ENCODE results near the gene SNX33. TPM values are rescaled to one million over a fixed set of nuclear protein-coding genes. Genes with fewer than 3 reads are reported as not detected.
"Not testable (repeated sequence)": the region's sequence is repeated elsewhere in the genome, so short reads cannot be mapped to it uniquely, and the experiment has no call there.

Gene SNX33
- total and polyA plus RNA-seq, 9 donors = 11.5 to 21.3 (median 15.1) TPM

DNA sequence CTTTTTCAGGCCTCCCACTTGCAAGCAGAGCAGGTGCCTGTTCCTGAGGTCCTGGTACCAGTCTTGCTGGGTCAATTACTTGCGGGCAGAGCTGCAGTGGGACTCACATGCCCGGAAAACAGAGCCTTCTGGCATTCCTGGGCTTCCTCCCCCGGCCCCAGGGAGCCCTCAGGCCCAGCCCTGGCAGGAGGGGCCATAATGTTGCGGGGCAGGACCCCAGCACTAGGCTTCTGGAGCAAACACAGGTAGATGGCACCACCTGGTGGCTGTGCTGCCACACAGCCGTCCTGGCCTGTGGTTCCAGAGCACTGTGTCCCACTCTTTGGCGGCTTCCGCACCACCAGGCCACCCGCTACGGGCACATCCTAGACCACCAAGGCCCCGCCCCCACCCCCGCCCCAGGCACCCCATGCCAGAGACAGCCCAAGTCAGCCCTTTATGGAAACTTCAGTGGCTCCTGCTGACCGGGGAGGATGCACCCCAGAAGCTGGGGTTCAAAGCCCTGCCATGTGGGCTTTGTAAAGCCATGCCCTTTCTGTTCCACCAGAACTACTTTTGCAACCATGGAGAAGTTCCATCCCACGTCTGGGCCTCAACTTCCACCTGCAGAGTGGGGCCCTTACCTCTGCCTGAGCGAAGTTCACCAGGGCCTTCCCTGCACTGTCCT, 36.1 kb downstream of the SNX33 start:
- peaks cover 11% of the 10 kb centered on the region for H3K4me1 ChIP-seq (ENCODE audit: control insufficient read depth, insufficient read depth, low read length)
- H3K27ac ChIP-seq (ENCODE audit: low read length); H3K4me3 ChIP-seq (ENCODE audit: low read length); H3K27me3 ChIP-seq (ENCODE audit: control insufficient read depth, insufficient read depth, low read length); H3K9me3 ChIP-seq (replicated peaks; ENCODE audit: control insufficient read depth, low read depth, low read length): not testable (repeated sequence)
- H3K36me3 ChIP-seq (ENCODE audit: control insufficient read depth, insufficient read depth, low read length) = peaks cover 88% of the 10 kb centered on the region
- WGBS (ENCODE audit: insufficient coverage) = 17% methylated on average over 13 of the region's 14 CpGs
- DNase-seq = peak; percentile 74

GRCh38 chr15:75684648-75685047, 36.9 kb downstream of the SNX33 start:
- Histone ChIP-seq H3K9me3 (replicated peaks; ENCODE audit: control insufficient read depth, low read depth, low read length) (no peaks in the 10 kb centered on the region), H3K27ac (ENCODE audit: low read length) (no peak overlapping the region), H3K4me1 (ENCODE audit: control insufficient read depth, insufficient read depth, low read length) (peaks cover 11% of the 10 kb centered on the region), H3K27me3 (ENCODE audit: control insufficient read depth, insufficient read depth, low read length) (peaks cover 3% of the 10 kb centered on the region), H3K4me3 (ENCODE audit: low read length) (no peak overlapping the region), H3K36me3 (ENCODE audit: control insufficient read depth, insufficient read depth, low read length) (peaks cover 87% of the 10 kb centered on the region)
- WGBS (ENCODE audit: insufficient coverage) = 75% methylated on average over 8 of the region's 10 CpGs
- DNase-seq = no peak

GRCh38 chr15:75685195-75685594, 37.5 kb downstream of the SNX33 start:
- H3K36me3 ChIP-seq (ENCODE audit: control insufficient read depth, insufficient read depth, low read length) = peaks cover 82% of the 10 kb centered on the region
- H3K27ac ChIP-seq (ENCODE audit: low read length) = no peak overlapping the region
- H3K4me3 ChIP-seq (ENCODE audit: low read length) = no peak overlapping the region
- H3K27me3 ChIP-seq (ENCODE audit: control insufficient read depth, insufficient read depth, low read length) = peaks cover 3% of the 10 kb centered on the region
- WGBS (ENCODE audit: insufficient coverage) = 73% methylated on average over 10 of the region's 12 CpGs
- no peak for DNase-seq
- no peaks in the 10 kb centered on the region for H3K9me3 ChIP-seq (replicated peaks; ENCODE audit: control insufficient read depth, low read depth, low read length)
- H3K4me1 ChIP-seq (ENCODE audit: control insufficient read depth, insufficient read depth, low read length) = peaks cover 11% of the 10 kb centered on the region

GRCh38 chr15:75686212-75686642, 38.5 kb downstream of the SNX33 start:
- not testable (repeated sequence) for H3K9me3 ChIP-seq (replicated peaks; ENCODE audit: control insufficient read depth, low read depth, low read length); H3K4me3 ChIP-seq (ENCODE audit: low read length); H3K27me3 ChIP-seq (ENCODE audit: control insufficient read depth, insufficient read depth, low read length); H3K27ac ChIP-seq (ENCODE audit: low read length)
- H3K36me3 ChIP-seq (ENCODE audit: control insufficient read depth, insufficient read depth, low read length) = peaks cover 77% of the 10 kb centered on the region
- 0% methylated on average over 3 of the region's 14 CpGs for WGBS (ENCODE audit: insufficient coverage)
- peak; percentile 75 for DNase-seq
- peaks cover 11% of the 10 kb centered on the region for H3K4me1 ChIP-seq (ENCODE audit: control insufficient read depth, insufficient read depth, low read length)

GRCh38 chr15:75687486-75688277, 40.0 kb downstream of the SNX33 start:
- H3K9me3 ChIP-seq (replicated peaks; ENCODE audit: control insufficient read depth, low read depth, low read length) = no peaks in the 10 kb centered on the region
- 86% methylated on average over 39 of the region's 44 CpGs for WGBS (ENCODE audit: insufficient coverage)
- H3K27me3 ChIP-seq (ENCODE audit: control insufficient read depth, insufficient read depth, low read length) = peaks cover 7% of the 10 kb centered on the region
- H3K4me3 ChIP-seq (ENCODE audit: low read length) = no peak overlapping the region
- no peak overlapping the region for H3K27ac ChIP-seq (ENCODE audit: low read length)
- peaks cover 76% of the 10 kb centered on the region for H3K36me3 ChIP-seq (ENCODE audit: control insufficient read depth, insufficient read depth, low read length)
- peaks cover 11% of the 10 kb centered on the region for H3K4me1 ChIP-seq (ENCODE audit: control insufficient read depth, insufficient read depth, low read length)
- DNase-seq = no peak

GRCh38 chr15:75688278-75688557, 40.5 kb downstream of the SNX33 start:
- DNase-seq = no peak
- peaks cover 73% of the 10 kb centered on the region for H3K36me3 ChIP-seq (ENCODE audit: control insufficient read depth, insufficient read depth, low read length)
- H3K27me3 ChIP-seq (ENCODE audit: control insufficient read depth, insufficient read depth, low read length) = peaks cover 7% of the 10 kb centered on the region
- H3K9me3 ChIP-seq (replicated peaks; ENCODE audit: control insufficient read depth, low read depth, low read length) = no peaks in the 10 kb centered on the region
- H3K4me1 ChIP-seq (ENCODE audit: control insufficient read depth, insufficient read depth, low read length) = peaks cover 13% of the 10 kb centered on the region
- no peak overlapping the region for H3K4me3 ChIP-seq (ENCODE audit: low read length)
- no peak overlapping the region for H3K27ac ChIP-seq (ENCODE audit: low read length)
- WGBS (ENCODE audit: insufficient coverage) = 93% methylated on average over 5 of the region's 7 CpGs

DNA sequence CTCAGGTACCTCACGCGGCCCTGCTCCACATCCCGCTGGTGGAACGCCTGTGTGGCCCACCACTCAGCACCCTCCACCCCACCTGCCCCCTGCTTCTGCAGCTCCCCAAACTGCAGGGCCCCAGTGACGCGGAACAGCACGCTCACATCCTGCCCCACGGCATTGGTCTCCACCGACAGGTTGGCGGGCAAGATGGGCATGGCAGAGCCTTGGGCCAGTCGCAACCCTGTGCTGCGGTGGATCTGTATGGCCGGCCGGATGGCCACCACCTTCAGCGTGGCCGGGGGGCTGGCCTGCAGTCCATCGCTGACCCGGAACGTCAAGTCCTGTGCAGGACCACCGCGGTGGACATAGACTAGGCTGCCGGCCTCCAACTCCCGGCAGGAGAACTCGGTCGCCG, 41.1 kb downstream of the SNX33 start:
- H3K27ac ChIP-seq (ENCODE audit: low read length) = no peak overlapping the region
- peaks cover 69% of the 10 kb centered on the region for H3K36me3 ChIP-seq (ENCODE audit: control insufficient read depth, insufficient read depth, low read length)
- H3K4me1 ChIP-seq (ENCODE audit: control insufficient read depth, insufficient read depth, low read length) = peaks cover 14% of the 10 kb centered on the region
- peaks cover 7% of the 10 kb centered on the region for H3K27me3 ChIP-seq (ENCODE audit: control insufficient read depth, insufficient read depth, low read length)
- H3K9me3 ChIP-seq (replicated peaks; ENCODE audit: control insufficient read depth, low read depth, low read length) = no peaks in the 10 kb centered on the region
- no peak overlapping the region for H3K4me3 ChIP-seq (ENCODE audit: low read length)
- no peak for DNase-seq
- WGBS (ENCODE audit: insufficient coverage) = 95% methylated on average over 26 of the region's 26 CpGs

GRCh38 chr15:75689429-75689828, 41.7 kb downstream of the SNX33 start:
- Histone ChIP-seq H3K4me1 (ENCODE audit: control insufficient read depth, insufficient read depth, low read length) (peaks cover 20% of the 10 kb centered on the region), H3K36me3 (ENCODE audit: control insufficient read depth, insufficient read depth, low read length) (peaks cover 63% of the 10 kb centered on the region)
- H3K27ac ChIP-seq (ENCODE audit: low read length); H3K27me3 ChIP-seq (ENCODE audit: control insufficient read depth, insufficient read depth, low read length); H3K9me3 ChIP-seq (replicated peaks; ENCODE audit: control insufficient read depth, low read depth, low read length); H3K4me3 ChIP-seq (ENCODE audit: low read length); DNase-seq: not testable (repeated sequence)
- WGBS (ENCODE audit: insufficient coverage) = 95% methylated on average over 19 of the region's 20 CpGs

DNA sequence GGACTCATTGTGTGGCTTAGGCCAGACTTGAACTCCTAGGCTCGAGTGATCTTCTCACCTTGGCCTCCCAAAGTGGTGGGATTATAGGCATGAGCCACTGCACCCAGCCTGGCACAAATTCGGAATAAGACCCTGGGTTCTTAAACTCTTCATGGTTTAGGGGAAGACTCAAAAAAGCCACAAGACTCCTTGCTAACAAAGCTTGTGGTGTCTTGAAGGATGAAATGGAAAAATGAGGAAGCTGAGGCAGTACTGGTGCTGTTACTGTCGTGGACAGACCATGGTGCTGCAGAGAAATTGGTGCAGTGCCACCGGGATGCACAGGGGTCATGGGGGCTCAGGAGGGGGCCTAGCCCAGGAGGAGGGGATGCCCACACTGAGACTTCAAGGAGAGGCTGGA, 44.6 kb downstream of the SNX33 start:
- WGBS (ENCODE audit: insufficient coverage) = 76% methylated on average over 4 of the region's 4 CpGs
- not testable (repeated sequence) for H3K4me3 ChIP-seq (ENCODE audit: low read length)
- peaks cover 52% of the 10 kb centered on the region for H3K36me3 ChIP-seq (ENCODE audit: control insufficient read depth, insufficient read depth, low read length)

DNA sequence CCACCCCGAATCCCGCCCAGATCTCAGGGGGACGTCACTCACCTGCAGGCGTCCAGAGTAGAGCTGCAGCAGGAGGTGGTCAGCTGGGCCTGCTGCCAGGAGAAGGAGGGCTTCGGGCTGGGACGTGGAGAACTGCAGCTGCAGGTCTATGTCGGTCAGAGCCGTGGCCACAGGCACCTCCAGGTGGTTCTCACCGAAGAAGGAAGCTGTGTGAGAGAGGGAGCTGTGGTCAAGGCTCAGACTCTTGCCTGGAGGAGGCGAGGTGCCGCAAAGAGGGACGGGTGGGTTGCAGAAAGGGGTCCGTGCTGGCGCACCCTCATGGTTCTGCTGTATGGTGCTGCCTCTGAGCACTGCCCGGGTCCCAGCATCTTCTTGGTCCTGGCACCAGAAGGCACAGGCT, 45.3 kb downstream of the SNX33 start:
- H3K4me1 ChIP-seq (ENCODE audit: control insufficient read depth, insufficient read depth, low read length) = peaks cover 50% of the 10 kb centered on the region
- H3K27ac ChIP-seq (ENCODE audit: low read length); H3K9me3 ChIP-seq (replicated peaks; ENCODE audit: control insufficient read depth, low read depth, low read length); H3K4me3 ChIP-seq (ENCODE audit: low read length); DNase-seq: not testable (repeated sequence)
- H3K27me3 ChIP-seq (ENCODE audit: control insufficient read depth, insufficient read depth, low read length) = peaks cover 12% of the 10 kb centered on the region
- 38% methylated on average over 8 of the region's 15 CpGs for WGBS (ENCODE audit: insufficient coverage)
- H3K36me3 ChIP-seq (ENCODE audit: control insufficient read depth, insufficient read depth, low read length) = peaks cover 45% of the 10 kb centered on the region

More for the DNA sequence above, 44.6 kb downstream of the SNX33 start:
- DNase-seq; H3K9me3 ChIP-seq (replicated peaks; ENCODE audit: control insufficient read depth, low read depth, low read length); H3K27ac ChIP-seq (ENCODE audit: low read length): not testable (repeated sequence)
- peaks cover 43% of the 10 kb centered on the region for H3K4me1 ChIP-seq (ENCODE audit: control insufficient read depth, insufficient read depth, low read length)
- H3K27me3 ChIP-seq (ENCODE audit: control insufficient read depth, insufficient read depth, low read length) = peaks cover 12% of the 10 kb centered on the region
